MM.1S (cell line): ENCODE results near the gene PTPRJ.

ENCODE experiments used
- CTCF ChIP-seq: fragments of 300-600 bp; sonication (generic); IDR thresholded peaks from 2 replicates; pipeline ENCODE4 v1.5.1; 2016; ENCODE audit warnings: antibody characterized with exemption, low read length, mixed read lengths
- EZH2 ChIP-seq: fragments of 300-600 bp; sonication (generic); optimal IDR thresholded peaks from 2 replicates; pipeline ENCODE3; 2017; ENCODE audit warnings: low read depth, mild to moderate bottlenecking, antibody characterized with exemption, low read length, mixed read lengths

DNA sequence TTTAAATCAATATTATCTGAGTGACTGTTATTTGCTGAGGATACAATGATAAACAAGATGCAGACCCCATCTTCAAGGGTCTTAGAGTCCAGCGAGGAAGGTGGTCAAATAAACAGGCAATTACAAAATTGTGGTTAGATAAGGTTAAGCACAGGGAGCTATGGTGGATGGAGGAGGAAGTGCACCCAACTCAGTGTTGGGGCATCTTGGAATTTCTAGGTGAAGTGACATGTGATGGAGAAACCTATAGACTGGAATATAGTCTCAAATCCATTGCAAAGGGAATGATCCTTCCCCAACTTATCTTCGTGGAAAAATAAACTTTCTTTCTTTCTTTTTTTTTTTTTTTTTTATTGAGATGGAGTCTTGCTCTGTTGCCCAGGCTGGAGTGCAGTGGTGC is 3.4 kb upstream of the PTPRJ start:
- no peak for TF ChIP-seq CTCF
- TF ChIP-seq EZH2 = no peak
